A549 (cell line): Measurements from ENCODE around the gene HMX1. TPM values are rescaled to one million over a fixed set of nuclear protein-coding genes. Genes with fewer than 3 reads are reported as not detected.

Source experiments
- ATAC-seq, 2 experiments: fragments of 200-7000 bp in 1 of 2; fragments of >200 bp in 1 of 2; cut with Nextera tagmentation in 1 of 2; cut with Tn5 transposase in 1 of 2; 3 replicates each; pipeline versions ENCODE4 v1.8.0 to v1.9.1; 2018 to 2020; ENCODE audit warnings: mild to moderate bottlenecking in 1 of 2, moderate library complexity in 1 of 2
- CTCF ChIA-PET: fragments of 300-600 bp; sonication (Branson Sonifier 250); formaldehyde crosslinking; extraction: SDS; loops from one replicate; lab custom pipeline; 2021; ENCODE audit warnings: antibody characterized with exemption, inconsistent platforms; lab: Yijun Ruan, JAX
- POLR2A ChIA-PET: fragments of 350-600 bp; formaldehyde crosslinking; extraction: SDS; loops from one replicate; lab custom pipeline; 2021; ENCODE audit warnings: antibody characterized with exemption, inconsistent platforms; lab: Yijun Ruan, JAX
- DNase-seq, 2 experiments: peaks; one replicate each; pipeline versions ENCODE4 v3.0.0 to v3.0.0-alpha.2; 2011 to 2016; ENCODE audit warnings: low read depth in 1 of 2, low spot score in 1 of 2
- FAIRE-seq: peaks from 2 replicates; lab custom pipeline; 2011; peaks lifted over from hg19 to GRCh38; lab: Jason Lieb, UNC
- H3K27ac ChIP-seq, 2 experiments: fragments of >200 bp; sonication (Bioruptor Twin); formaldehyde crosslinking; 3 replicates each; pipeline ENCODE4 v1.5.1; 2016 to 2017
- H3K4me1 ChIP-seq: fragments of >200 bp; sonication (Bioruptor Twin); formaldehyde crosslinking; 3 replicates; pipeline ENCODE4 v1.6.1; 2016
- H3K4me2 ChIP-seq: fragments of >200 bp; sonication (Bioruptor Twin); formaldehyde crosslinking; 3 replicates; pipeline ENCODE4 v1.6.1; 2016
- H3K4me3 ChIP-seq: fragments of >200 bp; sonication (Bioruptor Twin); formaldehyde crosslinking; 3 replicates; pipeline ENCODE4 v1.5.1; 2016
- H3K9me3 ChIP-seq: fragments of >200 bp; sonication (Bioruptor Twin); formaldehyde crosslinking; 3 replicates; pipeline ENCODE4 v1.6.1; 2016
- CEBPB ChIP-seq, 2 experiments: fragments of >200 bp in 1 of 2; sonication (Bioruptor Twin) in 1 of 2; formaldehyde crosslinking in 1 of 2; IDR thresholded peaks; 2 replicates each; pipeline ENCODE4 v1.6.1; 2012 to 2016
- EHF ChIP-seq: fragments of 250-450 bp; sonication (Bioruptor Pico); IDR thresholded peaks from 2 replicates; pipeline ENCODE4 v1.5.0; 2020; ENCODE audit warnings: mild to moderate bottlenecking
- FOSB ChIP-seq: fragments of 250-450 bp; sonication (Bioruptor Pico); IDR thresholded peaks from 2 replicates; pipeline ENCODE4 v1.5.0; 2020; ENCODE audit warnings: mild to moderate bottlenecking, moderate library complexity
- FOSL2 ChIP-seq, 2 experiments: fragments of 450-650 bp in 1 of 2; fragments of >200 bp in 1 of 2; sonication (Bioruptor Twin) in 1 of 2; formaldehyde crosslinking; IDR thresholded peaks; 2 replicates each; pipeline versions ENCODE4 v1.5.0 to v1.6.1; 2016 to 2020; ENCODE audit warnings: mild to moderate bottlenecking in 1 of 2, moderate library complexity in 1 of 2
- FOXS1 ChIP-seq: fragments of 250-450 bp; sonication (Bioruptor Pico); IDR thresholded peaks from 2 replicates; pipeline ENCODE4 v1.5.0; 2020; ENCODE audit warnings: mild to moderate bottlenecking, moderate library complexity
- GATA3 ChIP-seq: IDR thresholded peaks from 2 replicates; pipeline ENCODE4 v1.6.1; 2012; ENCODE audit warnings: borderline replicate concordance
- HEYL ChIP-seq: fragments of 250-450 bp; sonication (Bioruptor Pico); IDR thresholded peaks from 2 replicates; pipeline ENCODE4 v1.8.0; 2021; ENCODE audit warnings: mild to moderate bottlenecking, moderate library complexity
- HOXA7 ChIP-seq: fragments of 250-450 bp; sonication (Bioruptor Pico); IDR thresholded peaks from 2 replicates; pipeline ENCODE4 v1.5.0; 2020; ENCODE audit warnings: mild to moderate bottlenecking, moderate library complexity
- HOXB5 ChIP-seq: fragments of 250-450 bp; sonication (Bioruptor Pico); IDR thresholded peaks from 2 replicates; pipeline ENCODE4 v1.5.0; 2020; ENCODE audit warnings: mild to moderate bottlenecking, moderate library complexity
- JUN ChIP-seq, 2 experiments: fragments of >200 bp; sonication (Bioruptor Twin); formaldehyde crosslinking; IDR thresholded peaks; 2 replicates in 1 of 2; 3 replicates in 1 of 2; pipeline ENCODE4 v1.6.1; 2016 to 2017
- KDM5A ChIP-seq: fragments of 200-600 bp; sonication (generic); IDR thresholded peaks from 2 replicates; pipeline ENCODE4 v1.6.1; 2016; ENCODE audit warnings: antibody characterized with exemption, mild to moderate bottlenecking
- MAFK ChIP-seq: fragments of 450-650 bp; IDR thresholded peaks from 2 replicates; pipeline ENCODE4 v1.6.1; 2014; ENCODE audit not compliant: partially characterized antibody
- MYC ChIP-seq: IDR thresholded peaks from 2 replicates; pipeline ENCODE4 v1.6.1; 2012; ENCODE audit warnings: mild to moderate bottlenecking, inconsistent platforms, low read length, improper control_type of control experiment, borderline replicate concordance
- NFE2L2 ChIP-seq: fragments of 150-350 bp; conservative IDR thresholded peaks from 2 replicates; pipeline ENCODE4 v1.6.1; 2014; ENCODE audit warnings: low read length
- NPAS2 ChIP-seq: fragments of 250-450 bp; sonication (Bioruptor Pico); IDR thresholded peaks from 2 replicates; pipeline ENCODE4 v1.8.0; 2022; ENCODE audit warnings: mild to moderate bottlenecking, moderate library complexity, borderline replicate concordance
- NR3C1 ChIP-seq: fragments of >200 bp; sonication (Bioruptor Twin); formaldehyde crosslinking; IDR thresholded peaks from 3 replicates; pipeline ENCODE4 v1.6.1; 2017
- PHF8 ChIP-seq: fragments of 200-600 bp; sonication (generic); IDR thresholded peaks from 2 replicates; pipeline ENCODE4 v1.6.1; 2016; ENCODE audit warnings: low read depth, mild to moderate bottlenecking, antibody characterized with exemption, moderate library complexity, borderline replicate concordance
- POLR2A ChIP-seq: IDR thresholded peaks from 2 replicates; pipeline ENCODE4 v1.6.1; 2012; ENCODE audit warnings: mild to moderate bottlenecking, low read length
- POLR2AphosphoS2 ChIP-seq: conservative IDR thresholded peaks from 2 replicates; pipeline ENCODE4 v1.6.1; 2012; ENCODE audit warnings: low read length, improper control_type of control experiment, inconsistent platforms
- RAD21 ChIP-seq, 2 experiments: fragments of >200 bp in 1 of 2; sonication (Bioruptor Twin) in 1 of 2; formaldehyde crosslinking in 1 of 2; IDR thresholded peaks in 1 of 2; conservative IDR thresholded peaks in 1 of 2; 2 replicates in 1 of 2; 3 replicates in 1 of 2; pipeline ENCODE4 v1.6.1; 2012 to 2018; ENCODE audit warnings: inconsistent platforms in 1 of 2
- SMC3 ChIP-seq: fragments of >200 bp; sonication (Bioruptor Twin); formaldehyde crosslinking; IDR thresholded peaks from 3 replicates; pipeline ENCODE4 v1.6.1; 2018; ENCODE audit warnings: inconsistent platforms
- SREBF2 ChIP-seq: fragments of 450-650 bp; IDR thresholded peaks from 2 replicates; pipeline ENCODE4 v1.6.1; 2014; ENCODE audit warnings: mild to moderate bottlenecking, moderate library complexity
- ZC3H11A ChIP-seq: fragments of 450-650 bp; IDR thresholded peaks from 2 replicates; pipeline ENCODE4 v1.6.1; 2014; ENCODE audit warnings: antibody characterized with exemption, mild to moderate bottlenecking
- ZFP36 ChIP-seq: fragments of 450-650 bp; IDR thresholded peaks from 2 replicates; pipeline ENCODE4 v1.6.1; 2014; ENCODE audit warnings: borderline replicate concordance; ENCODE audit not compliant: partially characterized antibody
- ZSCAN20 ChIP-seq: fragments of 250-450 bp; sonication (Bioruptor Pico); IDR thresholded peaks from 2 replicates; pipeline ENCODE4 v1.8.0; 2022; ENCODE audit warnings: mild to moderate bottlenecking, moderate library complexity
- WGBS: methylation state at CpG from one replicate; pipeline ENCODE4 v1.1.6; 2017; ENCODE audit errors: missing lambda C conversion rate; 5-methylcytosine and 5-hydroxymethylcytosine counted together
- polyA plus RNA-seq, 4 experiments: library from polyadenylated mRNA; depleted of rRNA in 3 of 4; stranded (reverse); fragments of >200 nt; fragmentation: RNase III in 1 of 4; extraction: RNeasy Plus Mini Kit Qiagen cat#74134 plus additional on column Dnase treatment in 1 of 4; gene quantifications; 2 replicates in 3 of 4; 3 replicates in 1 of 4; pipeline ENCODE4 v1.2.3, GENCODE V29; 2011 to 2017
- TF ChIP-seq, protein P1 (sequence below): fragments of >200 bp; sonication (Bioruptor Twin); formaldehyde crosslinking; IDR thresholded peaks from 2 replicates; pipeline ENCODE4 v1.6.1; 2016
- TF ChIP-seq, protein P2 (sequence below): fragments of 250-450 bp; sonication (Bioruptor Pico); IDR thresholded peaks from 2 replicates; pipeline ENCODE4 v1.5.0; 2021; ENCODE audit warnings: mild to moderate bottlenecking, moderate library complexity, borderline replicate concordance
- TF ChIP-seq, protein P3 (sequence below): IDR thresholded peaks from 2 replicates; pipeline ENCODE4 v1.6.1; 2012
- TF ChIP-seq, protein P4 (sequence below): fragments of 450-650 bp; IDR thresholded peaks from 2 replicates; pipeline ENCODE4 v1.6.1; 2014; ENCODE audit warnings: antibody characterized with exemption
- TF ChIP-seq, protein P5 (sequence below): IDR thresholded peaks from 2 replicates; pipeline ENCODE4 v1.6.1; 2012; ENCODE audit warnings: low read depth, borderline replicate concordance

Gene HMX1
- polyA plus RNA-seq, 2 of the 4 experiments (the other 2 are of a cell fraction): 0.06 TPM; not detected in 1

DNA sequence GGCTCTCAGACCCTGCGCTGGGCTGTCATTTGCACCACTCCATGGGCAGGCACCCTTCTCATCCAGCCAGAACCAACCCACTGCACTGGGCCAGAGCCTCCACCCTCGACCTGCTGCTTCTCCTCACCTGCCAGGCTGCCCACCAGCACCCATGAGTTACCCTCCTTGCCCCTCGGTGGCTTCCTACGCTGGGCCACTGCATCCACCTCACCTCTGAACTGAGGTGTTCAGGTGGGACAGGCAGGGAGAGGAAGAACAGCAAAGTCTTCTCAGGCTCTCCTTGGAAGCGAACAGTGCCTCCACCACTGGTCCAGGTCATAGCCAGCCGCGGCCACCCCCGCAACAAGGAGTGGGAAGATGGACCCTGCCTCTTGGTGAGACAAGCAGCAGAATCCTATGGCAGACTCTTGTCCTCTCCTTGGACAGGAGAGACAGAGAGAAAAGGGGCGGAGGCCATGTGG is 32.4 kb upstream of the HMX1 start:
- no peak overlapping the region for H3K27ac ChIP-seq
- FAIRE-seq (no peak), DNase-seq (no peak), ATAC-seq (no peak)
- H3K4me3 ChIP-seq: no peak overlapping the region
- peaks cover 14% of the 10 kb centered on the region; the same call in 1 of the 3 replicates for H3K9me3 ChIP-seq
- ChIA-PET CTCF (interaction anchor here (2.8 kb wide), 1 partner anchor 13 kb away, joined by 13 read pairs; no protein-coding TSS in a partner anchor), POLR2A (no interaction called here)
- TF ChIP-seq ZC3H11A: no peak
- no peak for TF ChIP-seq CEBPB (IDR thresholded peaks at IDR 0.05)
- no peak for TF ChIP-seq SMC3
- TF ChIP-seq EHF: no peak
- TF ChIP-seq, protein P1, sequence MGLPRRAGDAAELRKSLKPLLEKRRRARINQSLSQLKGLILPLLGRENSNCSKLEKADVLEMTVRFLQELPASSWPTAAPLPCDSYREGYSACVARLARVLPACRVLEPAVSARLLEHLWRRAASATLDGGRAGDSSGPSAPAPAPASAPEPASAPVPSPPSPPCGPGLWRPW: no peak
- TF ChIP-seq GATA3: no peak
- TF ChIP-seq PHF8: no peak
- no peak for TF ChIP-seq FOSL2 (IDR thresholded peaks at IDR 0.05)
- no peak for TF ChIP-seq FOSL2 (CRISPR knock-in tag; IDR thresholded peaks at IDR 0.05)
- TF ChIP-seq, protein P2, sequence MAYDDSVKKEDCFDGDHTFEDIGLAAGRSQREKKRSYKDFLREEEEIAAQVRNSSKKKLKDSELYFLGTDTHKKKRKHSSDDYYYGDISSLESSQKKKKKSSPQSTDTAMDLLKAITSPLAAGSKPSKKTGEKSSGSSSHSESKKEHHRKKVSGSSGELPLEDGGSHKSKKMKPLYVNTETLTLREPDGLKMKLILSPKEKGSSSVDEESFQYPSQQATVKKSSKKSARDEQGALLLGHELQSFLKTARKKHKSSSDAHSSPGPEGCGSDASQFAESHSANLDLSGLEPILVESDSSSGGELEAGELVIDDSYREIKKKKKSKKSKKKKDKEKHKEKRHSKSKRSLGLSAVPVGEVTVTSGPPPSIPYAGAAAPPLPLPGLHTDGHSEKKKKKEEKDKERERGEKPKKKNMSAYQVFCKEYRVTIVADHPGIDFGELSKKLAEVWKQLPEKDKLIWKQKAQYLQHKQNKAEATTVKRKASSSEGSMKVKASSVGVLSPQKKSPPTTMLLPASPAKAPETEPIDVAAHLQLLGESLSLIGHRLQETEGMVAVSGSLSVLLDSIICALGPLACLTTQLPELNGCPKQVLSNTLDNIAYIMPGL: no peak
- TF ChIP-seq ZSCAN20 (CRISPR knock-in tag): no peak
- no peak for TF ChIP-seq RAD21 (conservative IDR thresholded peaks at IDR 0.05 in 1 of 2, IDR thresholded peaks at IDR 0.05 in 1 of 2)
- no peak for TF ChIP-seq FOSB (CRISPR knock-in tag)
- TF ChIP-seq MAFK: no peak
- TF ChIP-seq, protein P3, sequence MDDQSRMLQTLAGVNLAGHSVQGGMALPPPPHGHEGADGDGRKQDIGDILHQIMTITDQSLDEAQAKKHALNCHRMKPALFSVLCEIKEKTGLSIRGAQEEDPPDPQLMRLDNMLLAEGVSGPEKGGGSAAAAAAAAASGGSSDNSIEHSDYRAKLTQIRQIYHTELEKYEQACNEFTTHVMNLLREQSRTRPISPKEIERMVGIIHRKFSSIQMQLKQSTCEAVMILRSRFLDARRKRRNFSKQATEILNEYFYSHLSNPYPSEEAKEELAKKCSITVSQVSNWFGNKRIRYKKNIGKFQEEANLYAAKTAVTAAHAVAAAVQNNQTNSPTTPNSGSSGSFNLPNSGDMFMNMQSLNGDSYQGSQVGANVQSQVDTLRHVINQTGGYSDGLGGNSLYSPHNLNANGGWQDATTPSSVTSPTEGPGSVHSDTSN: no peak
- TF ChIP-seq NPAS2 (CRISPR knock-in tag): no peak
- no peak for TF ChIP-seq NR3C1
- TF ChIP-seq MYC: no peak
- TF ChIP-seq SREBF2: no peak
- no peak for TF ChIP-seq FOXS1 (CRISPR knock-in tag)
- H3K4me1 ChIP-seq: no peaks in the 10 kb centered on the region
- WGBS: 19% methylated on average over 4 of the region's 9 CpGs
- H3K4me2 ChIP-seq: no peak overlapping the region

DNA sequence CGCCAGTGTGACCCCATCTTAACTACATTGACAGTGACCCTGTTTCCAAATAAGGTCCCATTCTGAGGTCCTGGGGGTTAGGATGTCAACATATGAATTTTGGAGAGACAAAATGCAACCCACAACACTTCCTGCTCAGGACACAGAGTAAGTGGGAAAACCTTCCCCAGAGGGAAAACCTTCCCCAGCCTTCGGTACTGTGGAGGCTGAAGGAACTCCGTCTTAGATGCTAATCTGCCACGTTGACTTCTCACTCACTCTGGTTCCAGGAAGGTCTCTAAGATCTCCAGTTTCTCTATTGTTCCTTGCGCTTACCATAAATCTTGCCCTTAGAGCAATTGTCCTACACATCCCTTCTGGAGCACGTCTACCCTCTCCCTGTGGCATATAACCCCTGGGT is 29.7 kb upstream of the HMX1 start:
- peaks cover 14% of the 10 kb centered on the region; the same call in 1 of the 3 replicates for H3K9me3 ChIP-seq
- 37% methylated on average over 6 of the region's 6 CpGs for WGBS
- no peak overlapping the region for H3K4me3 ChIP-seq
- ATAC-seq (no peak), FAIRE-seq (no peak), DNase-seq (no peak)
- no peak overlapping the region for H3K27ac ChIP-seq
- POLR2A ChIA-PET: no interaction called here
- H3K4me1 ChIP-seq: no peaks in the 10 kb centered on the region
- no peak overlapping the region for H3K4me2 ChIP-seq
- TF ChIP-seq, protein P4, sequence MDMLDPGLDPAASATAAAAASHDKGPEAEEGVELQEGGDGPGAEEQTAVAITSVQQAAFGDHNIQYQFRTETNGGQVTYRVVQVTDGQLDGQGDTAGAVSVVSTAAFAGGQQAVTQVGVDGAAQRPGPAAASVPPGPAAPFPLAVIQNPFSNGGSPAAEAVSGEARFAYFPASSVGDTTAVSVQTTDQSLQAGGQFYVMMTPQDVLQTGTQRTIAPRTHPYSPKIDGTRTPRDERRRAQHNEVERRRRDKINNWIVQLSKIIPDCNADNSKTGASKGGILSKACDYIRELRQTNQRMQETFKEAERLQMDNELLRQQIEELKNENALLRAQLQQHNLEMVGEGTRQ: no peak
- TF ChIP-seq FOXS1 (CRISPR knock-in tag) (no peak), HOXB5 (CRISPR knock-in tag) (no peak), KDM5A (no peak), NFE2L2 (no peak), JUN (IDR thresholded peaks at IDR 0.05) (no peak), HEYL (CRISPR knock-in tag) (no peak), HOXA7 (CRISPR knock-in tag) (no peak), ZFP36 (no peak), MAFK (no peak), FOSB (CRISPR knock-in tag) (no peak), POLR2AphosphoS2 (no peak), CEBPB (IDR thresholded peaks at IDR 0.05) (no peak), PHF8 (no peak), POLR2A (no peak), ZSCAN20 (CRISPR knock-in tag) (no peak)
- TF ChIP-seq, protein P2: no peak
- TF ChIP-seq, protein P3: no peak
- TF ChIP-seq, protein P5, sequence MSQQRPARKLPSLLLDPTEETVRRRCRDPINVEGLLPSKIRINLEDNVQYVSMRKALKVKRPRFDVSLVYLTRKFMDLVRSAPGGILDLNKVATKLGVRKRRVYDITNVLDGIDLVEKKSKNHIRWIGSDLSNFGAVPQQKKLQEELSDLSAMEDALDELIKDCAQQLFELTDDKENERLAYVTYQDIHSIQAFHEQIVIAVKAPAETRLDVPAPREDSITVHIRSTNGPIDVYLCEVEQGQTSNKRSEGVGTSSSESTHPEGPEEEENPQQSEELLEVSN: no peak
- CTCF ChIA-PET: no interaction called here
